Neural progenitor cell (in vitro differentiated cells): ENCODE data around the gene IL17REL. TPM values are rescaled to one million over a fixed set of nuclear protein-coding genes. Genes with fewer than 3 reads are reported as not detected.

ENCODE experiments used
- DNase-seq: peaks from one replicate; pipeline ENCODE4 v3.0.0-alpha.2; 2016; ENCODE audit warnings: low spot score
- H2AFZ ChIP-seq: fragments of 200-600 bp; sonication (generic); replicated peaks from 2 replicates; pipeline ENCODE4 v1.6.1; 2016; ENCODE audit warnings: antibody characterized with exemption
- H3F3A ChIP-seq: fragments of 200-600 bp; sonication (generic); 2 replicates; pipeline ENCODE4 v1.6.1; 2016; ENCODE audit warnings: antibody characterized with exemption, low read depth
- H3K27ac ChIP-seq: fragments of 200-600 bp; sonication (generic); 2 replicates; pipeline ENCODE4 v1.5.1; 2016; ENCODE audit warnings: mild to moderate bottlenecking
- H3K27me3 ChIP-seq: fragments of 200-600 bp; sonication (generic); 2 replicates; pipeline ENCODE4 v1.6.1; 2016; ENCODE audit warnings: mild to moderate bottlenecking, moderate library complexity
- H3K36me3 ChIP-seq: fragments of 200-600 bp; sonication (generic); 2 replicates; pipeline ENCODE4 v1.5.1; 2016
- H3K4me1 ChIP-seq: fragments of 200-600 bp; sonication (generic); 2 replicates; pipeline ENCODE4 v1.6.1; 2016; ENCODE audit warnings: mixed run types
- H3K4me2 ChIP-seq: fragments of 200-600 bp; sonication (generic); 2 replicates; pipeline ENCODE4 v1.6.1; 2016
- H3K4me3 ChIP-seq: fragments of 200-600 bp; sonication (generic); 2 replicates; pipeline ENCODE4 v1.5.1; 2016
- H3K79me2 ChIP-seq: fragments of 200-600 bp; sonication (generic); 2 replicates; pipeline ENCODE4 v1.6.1; 2016; ENCODE audit warnings: low read depth
- H3K9ac ChIP-seq: fragments of 200-600 bp; sonication (generic); 2 replicates; pipeline ENCODE4 v1.6.1; 2016
- H3K9me3 ChIP-seq: fragments of 200-600 bp; sonication (generic); 2 replicates; pipeline ENCODE4 v1.5.1; 2016; ENCODE audit warnings: low read depth
- H4K20me1 ChIP-seq: fragments of 200-600 bp; sonication (generic); 2 replicates; pipeline ENCODE4 v1.6.1; 2016; ENCODE audit warnings: low read depth
- H3K27ac Mint-ChIP-seq: 3 replicates; pipeline ENCODE4 v1.8.0; 2021; ENCODE audit warnings: mixed read lengths
- H3K27me3 Mint-ChIP-seq: 2 replicates; pipeline ENCODE4 v1.8.0; 2022; ENCODE audit warnings: low read depth, mild to moderate bottlenecking, inconsistent platforms, moderate library complexity, mixed read lengths; ENCODE audit not compliant: insufficient read depth
- H3K36me3 Mint-ChIP-seq: 3 replicates; pipeline ENCODE4 v1.8.0; 2021; ENCODE audit warnings: mixed read lengths
- H3K4me1 Mint-ChIP-seq: 3 replicates; pipeline ENCODE4 v1.8.0; 2021; ENCODE audit warnings: mixed read lengths
- H3K4me3 Mint-ChIP-seq: 3 replicates; pipeline ENCODE4 v1.8.0; 2021; ENCODE audit warnings: mild to moderate bottlenecking, moderate library complexity, mixed read lengths
- H3K9me3 Mint-ChIP-seq: 3 replicates; pipeline ENCODE4 v1.8.0; 2020; ENCODE audit warnings: mixed read lengths
- CTCF ChIP-seq: fragments of 200-600 bp; sonication (generic); IDR thresholded peaks from 2 replicates; pipeline ENCODE4 v1.5.1; 2017; ENCODE audit warnings: antibody characterized with exemption, mild to moderate bottlenecking
- EZH2 ChIP-seq: fragments of 200-600 bp; sonication (generic); IDR thresholded peaks from 2 replicates; pipeline ENCODE4 v1.6.1; 2017; ENCODE audit warnings: antibody characterized with exemption, mild to moderate bottlenecking, moderate library complexity
- EZH2phosphoT487 ChIP-seq: fragments of 200-600 bp; sonication (generic); IDR thresholded peaks from 2 replicates; pipeline ENCODE4 v1.6.1; 2017; ENCODE audit warnings: antibody characterized with exemption
- total RNA-seq: library from RNA; depleted of rRNA; stranded (reverse); fragments of >200 nt; gene quantifications from 2 replicates; pipeline ENCODE4 v1.2.3, GENCODE V29; 2015; ENCODE audit warnings: low replicate concordance

Gene IL17REL
- total RNA-seq, 1 donor from 2014 or later, result not detected

GRCh38 chr22:49996518-49997250 is 15.9 kb downstream of the IL17REL start:
- no peaks in the 10 kb centered on the region for H3K36me3 Mint-ChIP-seq
- H3K27ac Mint-ChIP-seq, result no peak overlapping the region

GRCh38 chr22:49996119-49996517 is 16.4 kb downstream of the IL17REL start:
- Mint-ChIP-seq H3K27me3 (peaks cover 16% of the 10 kb centered on the region), H3K27ac (no peak overlapping the region), H3K4me3 (peak overlapping the region; percentile 38), H3K36me3 (no peaks in the 10 kb centered on the region), H3K4me1 (peaks cover 12% of the 10 kb centered on the region), H3K9me3 (peaks cover 12% of the 10 kb centered on the region)
- Histone ChIP-seq H3F3A (peaks cover 6% of the 10 kb centered on the region), H3K27ac (no peak overlapping the region), H3K9ac (no peak overlapping the region), H3K79me2 (no peaks in the 10 kb centered on the region), H3K4me3 (no peak overlapping the region), H4K20me1 (no peaks in the 10 kb centered on the region), H3K4me1 (no peaks in the 10 kb centered on the region), H3K27me3 (peaks cover 34% of the 10 kb centered on the region), H3K36me3 (no peaks in the 10 kb centered on the region), H3K9me3 (no peaks in the 10 kb centered on the region), H3K4me2 (no peak overlapping the region), H2AFZ (no peak overlapping the region)
- TF ChIP-seq CTCF, result no peak
- TF ChIP-seq EZH2phosphoT487, result no peak
- no peak for TF ChIP-seq EZH2
- DNase-seq, result no peak

More at GRCh38 chr22:49996518-49997250, 15.9 kb downstream of the IL17REL start:
- TF ChIP-seq EZH2phosphoT487 (no peak), CTCF (no peak), EZH2 (no peak)
- peaks cover 3% of the 10 kb centered on the region for H3K4me1 ChIP-seq
- H3K36me3 ChIP-seq, result no peaks in the 10 kb centered on the region
- peaks cover 39% of the 10 kb centered on the region for H3K27me3 ChIP-seq
- peaks cover 8% of the 10 kb centered on the region for H3K9me3 Mint-ChIP-seq
- H3K4me2 ChIP-seq, result no peak overlapping the region
- H3K79me2 ChIP-seq, result no peaks in the 10 kb centered on the region
- DNase-seq, result no peak
- peaks cover 14% of the 10 kb centered on the region for H3K4me1 Mint-ChIP-seq
- no peak overlapping the region for H3K27ac ChIP-seq
- peaks cover 9% of the 10 kb centered on the region for H3F3A ChIP-seq
- H3K9me3 ChIP-seq, result no peaks in the 10 kb centered on the region
- H3K27me3 Mint-ChIP-seq, result peaks cover 16% of the 10 kb centered on the region
- H3K9ac ChIP-seq, result no peak overlapping the region
- no peak overlapping the region for H2AFZ ChIP-seq
- no peaks in the 10 kb centered on the region for H4K20me1 ChIP-seq
- H3K4me3 ChIP-seq, result no peak overlapping the region
- peak overlapping the region; percentile 38 for H3K4me3 Mint-ChIP-seq

- no peak overlapping the region for H3K27ac ChIP-seq
- no peak for DNase-seq
Measured at GRCh38 chr22:49995361-49996118, 17.0 kb downstream of the IL17REL start.

More at GRCh38 chr22:49995361-49996118, 17.0 kb downstream of the IL17REL start:
- Histone ChIP-seq H2AFZ (no peak overlapping the region), H3K36me3 (no peaks in the 10 kb centered on the region), H3K27me3 (peaks cover 28% of the 10 kb centered on the region), H3K9me3 (no peaks in the 10 kb centered on the region), H3K79me2 (no peaks in the 10 kb centered on the region), H3F3A (peaks cover 6% of the 10 kb centered on the region), H4K20me1 (no peaks in the 10 kb centered on the region), H3K4me2 (no peak overlapping the region), H3K4me1 (no peaks in the 10 kb centered on the region), H3K9ac (no peak overlapping the region), H3K4me3 (no peak overlapping the region)
- Mint-ChIP-seq H3K4me3 (no peak overlapping the region), H3K27me3 (peaks cover 13% of the 10 kb centered on the region), H3K4me1 (peaks cover 9% of the 10 kb centered on the region), H3K36me3 (no peaks in the 10 kb centered on the region), H3K27ac (no peak overlapping the region), H3K9me3 (peaks cover 18% of the 10 kb centered on the region)
- TF ChIP-seq EZH2, result no peak
- TF ChIP-seq EZH2phosphoT487, result no peak
- no peak for TF ChIP-seq CTCF
